H1 (cell line): ENCODE data around the gene HOXD4. TPM values are rescaled to one million over a fixed set of nuclear protein-coding genes. Genes with fewer than 3 reads are reported as not detected.
A peak's percentile ranks its signal among the peaks of the same experiment; 100 is the strongest.

ENCODE experiments used
- ATF3 ChIP-seq: IDR thresholded peaks from 2 replicates; pipeline ENCODE4 v1.6.1; 2011; ENCODE audit warnings: low read depth, mild to moderate bottlenecking, low read length; ENCODE audit not compliant: insufficient read depth
- BRCA1 ChIP-seq: IDR thresholded peaks from 2 replicates; pipeline ENCODE4 v1.6.1; 2012; ENCODE audit warnings: low read depth, low read length, improper control_type of control experiment
- CBX8 ChIP-seq: fragments of 300-800, 300-1000 bp; sonication (generic); IDR thresholded peaks from 2 replicates; pipeline ENCODE4 v1.7.1; 2016; ENCODE audit warnings: low read depth, low read length, borderline replicate concordance
- CEBPB ChIP-seq: IDR thresholded peaks from 2 replicates; pipeline ENCODE4 v1.6.1; 2012; ENCODE audit warnings: low read depth, low read length
- CTBP2 ChIP-seq: IDR thresholded peaks from 2 replicates; pipeline ENCODE4 v1.7.0; 2011; ENCODE audit warnings: borderline replicate concordance, mild to moderate bottlenecking, moderate library complexity, mixed read lengths, low read length; ENCODE audit not compliant: insufficient read depth, insufficient read length
- EZH2 ChIP-seq: fragments of 200-600 bp; sonication (generic); IDR thresholded peaks from 2 replicates; pipeline ENCODE4 v1.7.1; 2012; ENCODE audit warnings: low read depth, mild to moderate bottlenecking, moderate library complexity, low read length, inconsistent platforms; ENCODE audit not compliant: severe bottlenecking
- FOSL1 ChIP-seq: IDR thresholded peaks from 2 replicates; pipeline ENCODE4 v1.6.1; 2011; ENCODE audit warnings: mild to moderate bottlenecking, low read depth, low read length, moderate library complexity; ENCODE audit not compliant: insufficient read depth
- GTF2F1 ChIP-seq: IDR thresholded peaks from 2 replicates; pipeline ENCODE4 v1.6.1; 2012; ENCODE audit warnings: low read depth, low read length, improper control_type of control experiment, borderline replicate concordance
- HDAC2 ChIP-seq, 2 experiments: fragments of 300-600 bp in 1 of 2; sonication (generic) in 1 of 2; IDR thresholded peaks; 2 replicates each; pipeline ENCODE4 v1.6.1; 2011 to 2012; ENCODE audit warnings: low read depth in 2 of 2, low read length in 2 of 2, mild to moderate bottlenecking in 2 of 2, moderate library complexity in 2 of 2, borderline replicate concordance in 1 of 2, inconsistent platforms in 1 of 2
- JUN ChIP-seq: IDR thresholded peaks from 2 replicates; pipeline ENCODE4 v1.6.1; 2011; ENCODE audit warnings: low read depth, mild to moderate bottlenecking, improper control_type of control experiment, low read length
- JUND ChIP-seq: IDR thresholded peaks from 2 replicates; pipeline ENCODE4 v1.6.1; 2011; ENCODE audit warnings: mild to moderate bottlenecking, improper control_type of control experiment, low read length
- MAFK ChIP-seq: IDR thresholded peaks from 2 replicates; pipeline ENCODE4 v1.6.1; 2012; ENCODE audit warnings: low read depth, mild to moderate bottlenecking, improper control_type of control experiment, low read length
- NRF1 ChIP-seq: IDR thresholded peaks from 2 replicates; pipeline ENCODE4 v1.6.1; 2011; ENCODE audit warnings: mild to moderate bottlenecking, low read depth, low read length, improper control_type of control experiment
- POU5F1 ChIP-seq: IDR thresholded peaks from 2 replicates; pipeline ENCODE4 v1.6.1; 2011; ENCODE audit warnings: low read depth, mild to moderate bottlenecking, low read length, moderate library complexity
- RAD21 ChIP-seq, 2 experiments: IDR thresholded peaks in 1 of 2; conservative IDR thresholded peaks in 1 of 2; 2 replicates each; pipeline ENCODE4 v1.6.1; 2011; ENCODE audit warnings: low read depth in 2 of 2, low read length in 2 of 2, improper control_type of control experiment in 1 of 2, inconsistent platforms in 1 of 2, mild to moderate bottlenecking in 1 of 2, moderate library complexity in 1 of 2
- RNF2 ChIP-seq: fragments of 200-900, 300-1000 bp; sonication (generic); IDR thresholded peaks from 2 replicates; pipeline ENCODE4 v1.7.1; 2016; ENCODE audit warnings: borderline replicate concordance, low read depth, mild to moderate bottlenecking, antibody characterized with exemption, low read length; ENCODE audit not compliant: poor library complexity, severe bottlenecking; ENCODE audit errors: missing control alignments
- RXRA ChIP-seq: IDR thresholded peaks from 2 replicates; pipeline ENCODE4 v1.6.1; 2011; ENCODE audit warnings: low read depth, mild to moderate bottlenecking, low read length, moderate library complexity; ENCODE audit not compliant: insufficient read depth
- SRF ChIP-seq: IDR thresholded peaks from 2 replicates; pipeline ENCODE4 v1.6.1; 2011; ENCODE audit warnings: mild to moderate bottlenecking, low read depth, low read length, moderate library complexity
- SUZ12 ChIP-seq: fragments of 200-600 bp; sonication (generic); IDR thresholded peaks from 2 replicates; pipeline ENCODE4 v1.6.1; 2012; ENCODE audit warnings: mild to moderate bottlenecking, inconsistent platforms, low read length, moderate library complexity, mixed read lengths
- TBP ChIP-seq: IDR thresholded peaks from 2 replicates; pipeline ENCODE4 v1.6.1; 2011; ENCODE audit warnings: low read depth, low read length, improper control_type of control experiment
- TCF12 ChIP-seq: IDR thresholded peaks from 2 replicates; pipeline ENCODE4 v1.6.1; 2011; ENCODE audit warnings: low read depth, mild to moderate bottlenecking, low read length
- ZNF274 ChIP-seq: IDR thresholded peaks from 2 replicates; pipeline ENCODE4 v1.7.0; 2012; ENCODE audit warnings: low read length, borderline replicate concordance; ENCODE audit errors: extremely low read depth
- polyA plus RNA-seq, 7 experiments: library from polyadenylated mRNA; depleted of rRNA in 3 of 7; stranded (reverse) in 5 of 7; unstranded in 2 of 7; fragments of >200 nt in 5 of 7; fragments of 200-250 nt in 2 of 7; gene quantifications; 1 replicate in 5 of 7; 2 replicates in 1 of 7; 4 replicates in 1 of 7; pipeline versions ENCODE4 v1.2.1 to v1.2.3, GENCODE V29; 2011 to 2013; ENCODE audit warnings: missing spikeins in 2 of 7, mixed read lengths in 2 of 7
- total RNA-seq: library from RNA; stranded (reverse); fragmentation: NEBNext Ultra II Directional; extraction: Animal tissue kit (Norgen Biotek cat#: 25700); gene quantifications from 2 replicates; pipeline ENCODE4 v1.2.1, GENCODE V29; 2021

HOXD4 gene
- total and polyA plus RNA-seq, 2 of the 8 experiments (the other 6 are each of a cell fraction or from before 2014, with no cell fraction given) = not detected

GRCh38 chr2:176158186-176158591, 6.8 kb downstream of the HOXD4 start (continued):
- TF ChIP-seq ZNF274 (no peak), MAFK (no peak), HDAC2 (IDR thresholded peaks at IDR 0.05; ENCODE audit: borderline replicate concordance in 1 of 2, low read depth in 2 of 2, low read length in 2 of 2) (no peak), SUZ12 (peak; percentile 18; the same call in 1 of the 2 replicates), ATF3 (no peak), CTBP2 (no peak), JUND (no peak), EZH2 (peak; percentile 72), RAD21 (IDR thresholded peaks at IDR 0.05 in 1 of 2, conservative IDR thresholded peaks at IDR 0.05 in 1 of 2; ENCODE audit: low read depth in 2 of 2, low read length in 2 of 2) (no peak), BRCA1 (no peak), TCF12 (0 out of 2 replicates have a peak, but pooled peaks have one; percentile 38), TBP (no peak), RXRA (no peak), SRF (no peak), FOSL1 (no peak), NRF1 (no peak), JUN (no peak), CBX8 (peak; percentile 58; the same call in 1 of the 2 replicates), CEBPB (no peak), POU5F1 (no peak), RNF2 (peak; percentile 73), GTF2F1 (no peak)
